Activated naive CD8-positive, alpha-beta T cell treated with anti-CD3 and anti-CD28 coated beads, Interleukin-2, amount 50 U/mL, for 16 hours (primary cell): ENCODE data around the gene EMC9.

Experiments
- DNase-seq: peaks from one replicate; pipeline ENCODE4 v3.0.0-alpha.2; 2020; ENCODE audit warnings: low read depth, low spot score

The EMC9 gene

GRCh38 chr14:24089890-24090289 lies 51.5 kb downstream of the EMC9 start:
- no peak for DNase-seq
